ENCODE results near the gene SFRP2.

The SFRP2 gene

GRCh38 chr4:153792618-153793247, 3.9 kb upstream of the SFRP2 start:
- no peak for DNase-seq

GRCh38 chr4:153791746-153792617, 3.1 kb upstream of the SFRP2 start:
- no peak for DNase-seq

- DNase-seq, result no peak
Measured at GRCh38 chr4:153790962-153791551, 2.2 kb upstream of the SFRP2 start.

GRCh38 chr4:153790500-153790865, 1.6 kb upstream of the SFRP2 start:
- DNase-seq, result no peak

GRCh38 chr4:153789741-153790499, 1.0 kb upstream of the SFRP2 start:
- DNase-seq, result no peak

GRCh38 chr4:153788051-153788412, 851 bp downstream of the SFRP2 start:
- DNase-seq, result no peak

GRCh38 chr4:153787575-153787974, 1.3 kb downstream of the SFRP2 start:
- DNase-seq, result no peak

GRCh38 chr4:153787061-153787560, 1.8 kb downstream of the SFRP2 start:
- no peak for DNase-seq

- no peak for DNase-seq
Measured at GRCh38 chr4:153785910-153786721, 2.8 kb downstream of the SFRP2 start.

- DNase-seq, result no peak
Measured at GRCh38 chr4:153784166-153784699, 4.7 kb downstream of the SFRP2 start.

GRCh38 chr4:153782581-153782980, 6.3 kb downstream of the SFRP2 start:
- no peak for DNase-seq

GRCh38 chr4:153781717-153782416, 7.0 kb downstream of the SFRP2 start:
- DNase-seq, result no peak

GRCh38 chr4:153781280-153781679, 7.6 kb downstream of the SFRP2 start:
- DNase-seq, result no peak

- DNase-seq, result no peak
Measured at GRCh38 chr4:153780876-153781275, 8.0 kb downstream of the SFRP2 start.

- no peak for DNase-seq
Measured at GRCh38 chr4:153780221-153780620, 8.7 kb downstream of the SFRP2 start.

GRCh38 chr4:153778383-153778782, 10.5 kb downstream of the SFRP2 start:
- no peak for DNase-seq

GRCh38 chr4:153777421-153777820, 11.5 kb downstream of the SFRP2 start:
- DNase-seq, result no peak

- no peak for DNase-seq
Measured at GRCh38 chr4:153776601-153777000, 12.3 kb downstream of the SFRP2 start.

GRCh38 chr4:153773236-153773690, 15.6 kb downstream of the SFRP2 start:
- DNase-seq, result no peak

GRCh38 chr4:153771046-153771445, 17.8 kb downstream of the SFRP2 start:
- no peak for DNase-seq

- no peak for DNase-seq
Measured at GRCh38 chr4:153766758-153767157, 22.1 kb downstream of the SFRP2 start.

Data from GOT3 (cell line).